HCT116 (cell line): ENCODE data around the gene TMEM252. TPM values are rescaled to one million over a fixed set of nuclear protein-coding genes. Genes with fewer than 3 reads are reported as not detected.

ENCODE experiments used
- ATAC-seq: fragments of 200-7000 bp; cut with Tn5 transposase; 2 replicates; pipeline ENCODE4 v1.9.1; 2020; ENCODE audit warnings: mild to moderate bottlenecking, moderate library complexity
- BruUV-seq: library from RNA; stranded (reverse); fragments of 400-500 nt; replicated peaks from 2 replicates; lab custom pipeline; 2021; lab: Mats Ljungman, UMichigan
- CTCF ChIA-PET: fragments of 300-600 bp; sonication (Branson Sonifier 250); formaldehyde crosslinking; loops from one replicate; lab custom pipeline; 2021; ENCODE audit warnings: antibody characterized with exemption; lab: Charles Lee
- POLR2A ChIA-PET: fragments of 300-600, 350-600 bp; sonication (Branson Sonifier 250); formaldehyde crosslinking; loops from one replicate; lab custom pipeline; 2021; ENCODE audit warnings: antibody characterized with exemption; lab: Charles Lee
- RAD21 ChIA-PET, 2 experiments: fragments of 300-600 bp; sonication (Branson Sonifier 250); formaldehyde crosslinking; loops; one replicate each; lab custom pipeline; 2023; ENCODE audit warnings: low total read pairs in 2 of 2; ENCODE audit not compliant: uncharacterized antibody in 2 of 2, unreplicated experiment in 2 of 2, low non-redundant PET in 1 of 2; lab: Charles Lee
- DNase-seq: peaks from one replicate; pipeline ENCODE4 v3.0.0-alpha.2; 2010; ENCODE audit warnings: low read depth, low spot score
- H2AFZ ChIP-seq: fragments of 200-600 bp; shearing (Covaris generic), sonication (generic); 2 replicates; pipeline ENCODE4 v1.6.1; 2017; ENCODE audit warnings: low read depth, mixed run types, mixed read lengths, antibody characterized with exemption, low read length; ENCODE audit not compliant: poor library complexity, severe bottlenecking
- H3K27ac ChIP-seq: 2 replicates; pipeline ENCODE4 v1.5.1; 2012; ENCODE audit warnings: low read depth, low read length
- H3K27me3 ChIP-seq: fragments of 200-600 bp; sonication (generic); 2 replicates; pipeline ENCODE4 v1.6.1; 2016; ENCODE audit warnings: mixed run types, low read length, mixed read lengths; ENCODE audit not compliant: insufficient read depth
- H3K36me3 ChIP-seq, 2 experiments: fragments of 200-500 bp in 1 of 2; fragments of 200-600 bp in 1 of 2; sonication (Bioruptor generic) in 1 of 2; sonication (generic) in 1 of 2; 2 replicates each; pipeline versions ENCODE4 v1.5.1 to v1.6.1; 2014 to 2016; ENCODE audit warnings: low read length in 2 of 2, inconsistent platforms in 1 of 2, mixed read lengths in 1 of 2, mixed run types in 1 of 2; ENCODE audit not compliant: insufficient read depth in 2 of 2, control insufficient read depth in 1 of 2
- H3K4me1 ChIP-seq, 2 experiments: fragments of 200-600 bp in 1 of 2; sonication (generic) in 1 of 2; 2 replicates each; pipeline versions ENCODE4 v1.5.1 to v1.6.1; 2012 to 2017; ENCODE audit warnings: low read length in 2 of 2, inconsistent platforms in 1 of 2, mild to moderate bottlenecking in 1 of 2, mixed read lengths in 1 of 2, mixed run types in 1 of 2, moderate library complexity in 1 of 2; ENCODE audit not compliant: insufficient read depth in 2 of 2, control insufficient read depth in 1 of 2
- H3K4me2 ChIP-seq: fragments of 200-600 bp; sonication (generic); 2 replicates; pipeline ENCODE4 v1.6.1; 2017; ENCODE audit warnings: mixed run types, low read length, mixed read lengths
- H3K4me3 ChIP-seq, 2 experiments: fragments of 200-600 bp in 1 of 2; sonication (generic) in 1 of 2; replicated peaks in 1 of 2; 2 replicates each; pipeline ENCODE4 v1.5.1; 2011 to 2016; ENCODE audit warnings: low read length in 2 of 2, control low read depth in 1 of 2, low read depth in 1 of 2, mild to moderate bottlenecking in 1 of 2, mixed read lengths in 1 of 2, mixed run types in 1 of 2
- H3K79me2 ChIP-seq: fragments of 200-600 bp; sonication (generic); 2 replicates; pipeline ENCODE4 v1.6.1; 2017; ENCODE audit warnings: mild to moderate bottlenecking, mixed run types, low read length, moderate library complexity, mixed read lengths; ENCODE audit not compliant: insufficient read depth
- H3K9ac ChIP-seq: fragments of 200-600 bp; sonication (generic); 2 replicates; pipeline ENCODE4 v1.6.1; 2016; ENCODE audit warnings: low read length, mixed read lengths
- H3K9me2 ChIP-seq: fragments of 200-600 bp; sonication (generic), shearing (Covaris generic); 2 replicates; pipeline ENCODE4 v1.6.1; 2017; ENCODE audit warnings: mixed run types, mild to moderate bottlenecking, moderate library complexity; ENCODE audit not compliant: insufficient read depth
- H3K9me3 ChIP-seq, 2 experiments: fragments of 200-500 bp in 1 of 2; fragments of 200-600 bp in 1 of 2; sonication (Bioruptor generic) in 1 of 2; sonication (generic) in 1 of 2; 2 replicates each; pipeline ENCODE4 v1.6.1; 2014 to 2017; ENCODE audit warnings: low read length in 2 of 2, mixed read lengths in 2 of 2, inconsistent platforms in 1 of 2, low read depth in 1 of 2, mild to moderate bottlenecking in 1 of 2, mixed run types in 1 of 2, moderate library complexity in 1 of 2; ENCODE audit not compliant: control insufficient read depth in 1 of 2, insufficient read depth in 1 of 2
- H4K20me1 ChIP-seq: fragments of 200-600 bp; sonication (generic), shearing (Covaris generic); 2 replicates; pipeline ENCODE4 v1.6.1; 2017; ENCODE audit warnings: mixed run types, mild to moderate bottlenecking, moderate library complexity; ENCODE audit not compliant: insufficient read depth
- EGR1 ChIP-seq: IDR thresholded peaks from 2 replicates; pipeline ENCODE4 v1.6.1; 2012; ENCODE audit warnings: low read depth
- ELF1 ChIP-seq: IDR thresholded peaks from 2 replicates; pipeline ENCODE4 v1.6.1; 2012; ENCODE audit warnings: low read depth, borderline replicate concordance
- EZH2 ChIP-seq: fragments of 200-600 bp; sonication (generic); IDR thresholded peaks from 2 replicates; pipeline ENCODE4 v1.6.1; 2017; ENCODE audit warnings: antibody characterized with exemption, mixed run types
- EZH2phosphoT487 ChIP-seq: fragments of 200-600 bp; IDR thresholded peaks from 2 replicates; pipeline ENCODE4 v1.6.1; 2018; ENCODE audit warnings: antibody characterized with exemption, borderline replicate concordance
- FOSL1 ChIP-seq: IDR thresholded peaks from 2 replicates; pipeline ENCODE4 v1.6.1; 2012; ENCODE audit warnings: low read depth
- JUND ChIP-seq: IDR thresholded peaks from 2 replicates; pipeline ENCODE4 v1.6.1; 2012
- POLR2A ChIP-seq: IDR thresholded peaks from 2 replicates; pipeline ENCODE4 v1.7.0; 2011; ENCODE audit warnings: borderline replicate concordance; ENCODE audit not compliant: insufficient read depth, insufficient read length; ENCODE audit errors: extremely low read depth
- POLR2AphosphoS5 ChIP-seq: IDR thresholded peaks from 2 replicates; pipeline ENCODE4 v1.6.1; 2011; ENCODE audit warnings: mild to moderate bottlenecking, low read depth, low read length, moderate library complexity
- RAD21 ChIP-seq: IDR thresholded peaks from 2 replicates; pipeline ENCODE4 v1.6.1; 2012; ENCODE audit warnings: low read depth, mild to moderate bottlenecking
- SP1 ChIP-seq: IDR thresholded peaks from 2 replicates; pipeline ENCODE4 v1.6.1; 2012; ENCODE audit warnings: low read depth
- SRF ChIP-seq: IDR thresholded peaks from 2 replicates; pipeline ENCODE4 v1.6.1; 2012; ENCODE audit warnings: low read depth
- TCF7L2 ChIP-seq: IDR thresholded peaks from 2 replicates; pipeline ENCODE4 v1.7.0; 2011; ENCODE audit warnings: borderline replicate concordance, inconsistent platforms; ENCODE audit not compliant: insufficient read depth, insufficient read length; ENCODE audit errors: extremely low read depth
- YY1 ChIP-seq: IDR thresholded peaks from 2 replicates; pipeline ENCODE4 v1.6.1; 2011; ENCODE audit warnings: low read length, low read depth, moderate library complexity, mild to moderate bottlenecking; ENCODE audit not compliant: insufficient replicate concordance; ENCODE audit errors: extremely low read depth
- ZFX ChIP-seq: fragments of 450-650 bp; IDR thresholded peaks from 2 replicates; pipeline ENCODE4 v1.6.1; 2017
- ZNF274 ChIP-seq: fragments of 200-500 bp; sonication (Bioruptor generic); IDR thresholded peaks from 2 replicates; pipeline ENCODE4 v1.6.1; 2014; ENCODE audit warnings: mild to moderate bottlenecking, low read depth, low read length, inconsistent platforms
- intact Hi-C: fragments of 100-400 bp; cut with micrococcal nuclease; formaldehyde crosslinking; loops from 2 replicates; pipeline ENCODE4 v1.10.0; 2022
- total RNA-seq: library from RNA; stranded (reverse); gene quantifications from one replicate; pipeline ENCODE4 v1.2.1, GENCODE V29; 2021; ENCODE audit not compliant: unreplicated experiment
- TF ChIP-seq, protein P1 (sequence below): IDR thresholded peaks from 2 replicates; pipeline ENCODE4 v1.6.1; 2012
- TF ChIP-seq, protein P2 (sequence below), 3 experiments: fragments of 200-600 bp in 1 of 3; sonication (generic) in 1 of 3; IDR thresholded peaks in 2 of 3; conservative IDR thresholded peaks in 1 of 3; 2 replicates each; pipeline ENCODE4 v1.5.1; 2012 to 2017; ENCODE audit warnings: low read depth in 2 of 3, low read length in 2 of 3, antibody characterized with exemption in 1 of 3, borderline replicate concordance in 1 of 3, control low read depth in 1 of 3, mild to moderate bottlenecking in 1 of 3, mixed read lengths in 1 of 3, mixed run types in 1 of 3, moderate library complexity in 1 of 3; ENCODE audit not compliant: insufficient read depth in 1 of 3
- TF ChIP-seq, protein P3 (sequence below): IDR thresholded peaks from 2 replicates; pipeline ENCODE4 v1.6.1; 2011; ENCODE audit warnings: mild to moderate bottlenecking, low read length, moderate library complexity; ENCODE audit not compliant: insufficient replicate concordance; ENCODE audit errors: extremely low read depth
- TF ChIP-seq, protein P4 (sequence below): IDR thresholded peaks from 2 replicates; pipeline ENCODE4 v1.6.1; 2012

Gene TMEM252
- total RNA-seq, 1 experiment from 2014 or later, result not detected

DNA sequence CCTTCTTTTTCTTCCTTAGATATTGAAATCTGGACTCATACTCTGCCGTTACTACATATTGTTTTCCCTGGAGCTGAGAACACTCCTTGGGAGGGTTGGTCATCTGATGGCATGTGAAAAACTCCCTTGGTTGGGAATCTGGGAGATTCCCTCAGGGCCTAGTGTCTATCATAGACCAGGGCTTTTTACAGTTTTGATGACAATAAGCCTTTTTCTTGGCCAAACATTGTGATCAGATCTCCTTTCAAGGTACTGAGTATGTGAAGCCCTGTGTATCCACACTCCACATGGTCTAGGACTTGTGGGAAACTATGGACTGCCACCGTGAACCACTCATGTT, 32.9 kb downstream of the TMEM252 start:
- DNase-seq (no peak), ATAC-seq (no peak)
- H3K36me3 ChIP-seq, result no peaks in the 10 kb centered on the region
- intact Hi-C loops, result no loop called here
- no peaks in the 10 kb centered on the region for H3K9me3 ChIP-seq
- peaks cover 12% of the 10 kb centered on the region; the same call in 1 of the 2 replicates for H3K27me3 ChIP-seq
- H3K4me2 ChIP-seq, result no peak overlapping the region
- H3K9me2 ChIP-seq, result no peaks in the 10 kb centered on the region
- H3K4me1 ChIP-seq, result no peaks in the 10 kb centered on the region
- ChIA-PET POLR2A (no interaction called here), CTCF (interaction anchor here (0.8 to 1.5 kb wide), 3 partner anchors 35 to 492 kb away, joined by 3 read pairs; no protein-coding TSS in a partner anchor), RAD21 (no interaction called here)
- no peak for TF ChIP-seq ELF1
- TF ChIP-seq JUND, result no peak
- TF ChIP-seq POLR2AphosphoS5, result no peak
- no peak for TF ChIP-seq ZNF274
- no peak for TF ChIP-seq TCF7L2
- TF ChIP-seq YY1, result no peak
- TF ChIP-seq ZFX, result no peak
- no peak for TF ChIP-seq RAD21
- no peak for TF ChIP-seq POLR2A
- TF ChIP-seq, protein P1, sequence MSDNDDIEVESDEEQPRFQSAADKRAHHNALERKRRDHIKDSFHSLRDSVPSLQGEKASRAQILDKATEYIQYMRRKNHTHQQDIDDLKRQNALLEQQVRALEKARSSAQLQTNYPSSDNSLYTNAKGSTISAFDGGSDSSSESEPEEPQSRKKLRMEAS, result no peak
- TF ChIP-seq, protein P2, sequence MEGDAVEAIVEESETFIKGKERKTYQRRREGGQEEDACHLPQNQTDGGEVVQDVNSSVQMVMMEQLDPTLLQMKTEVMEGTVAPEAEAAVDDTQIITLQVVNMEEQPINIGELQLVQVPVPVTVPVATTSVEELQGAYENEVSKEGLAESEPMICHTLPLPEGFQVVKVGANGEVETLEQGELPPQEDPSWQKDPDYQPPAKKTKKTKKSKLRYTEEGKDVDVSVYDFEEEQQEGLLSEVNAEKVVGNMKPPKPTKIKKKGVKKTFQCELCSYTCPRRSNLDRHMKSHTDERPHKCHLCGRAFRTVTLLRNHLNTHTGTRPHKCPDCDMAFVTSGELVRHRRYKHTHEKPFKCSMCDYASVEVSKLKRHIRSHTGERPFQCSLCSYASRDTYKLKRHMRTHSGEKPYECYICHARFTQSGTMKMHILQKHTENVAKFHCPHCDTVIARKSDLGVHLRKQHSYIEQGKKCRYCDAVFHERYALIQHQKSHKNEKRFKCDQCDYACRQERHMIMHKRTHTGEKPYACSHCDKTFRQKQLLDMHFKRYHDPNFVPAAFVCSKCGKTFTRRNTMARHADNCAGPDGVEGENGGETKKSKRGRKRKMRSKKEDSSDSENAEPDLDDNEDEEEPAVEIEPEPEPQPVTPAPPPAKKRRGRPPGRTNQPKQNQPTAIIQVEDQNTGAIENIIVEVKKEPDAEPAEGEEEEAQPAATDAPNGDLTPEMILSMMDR (IDR thresholded peaks at IDR 0.05 in 2 of 3, conservative IDR thresholded peaks at IDR 0.05 in 1 of 3; ENCODE audit: borderline replicate concordance in 1 of 3, insufficient read depth in 1 of 3, low read depth in 2 of 3, low read length in 2 of 3), result no peak
- no peak for TF ChIP-seq FOSL1
- no peak for TF ChIP-seq SRF
- TF ChIP-seq, protein P3, sequence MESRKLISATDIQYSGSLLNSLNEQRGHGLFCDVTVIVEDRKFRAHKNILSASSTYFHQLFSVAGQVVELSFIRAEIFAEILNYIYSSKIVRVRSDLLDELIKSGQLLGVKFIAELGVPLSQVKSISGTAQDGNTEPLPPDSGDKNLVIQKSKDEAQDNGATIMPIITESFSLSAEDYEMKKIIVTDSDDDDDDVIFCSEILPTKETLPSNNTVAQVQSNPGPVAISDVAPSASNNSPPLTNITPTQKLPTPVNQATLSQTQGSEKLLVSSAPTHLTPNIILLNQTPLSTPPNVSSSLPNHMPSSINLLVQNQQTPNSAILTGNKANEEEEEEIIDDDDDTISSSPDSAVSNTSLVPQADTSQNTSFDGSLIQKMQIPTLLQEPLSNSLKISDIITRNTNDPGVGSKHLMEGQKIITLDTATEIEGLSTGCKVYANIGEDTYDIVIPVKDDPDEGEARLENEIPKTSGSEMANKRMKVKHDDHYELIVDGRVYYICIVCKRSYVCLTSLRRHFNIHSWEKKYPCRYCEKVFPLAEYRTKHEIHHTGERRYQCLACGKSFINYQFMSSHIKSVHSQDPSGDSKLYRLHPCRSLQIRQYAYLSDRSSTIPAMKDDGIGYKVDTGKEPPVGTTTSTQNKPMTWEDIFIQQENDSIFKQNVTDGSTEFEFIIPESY, result no peak
- no peak for TF ChIP-seq SP1
- TF ChIP-seq EZH2phosphoT487, result no peak
- no peak for TF ChIP-seq EGR1
- TF ChIP-seq, protein P4, sequence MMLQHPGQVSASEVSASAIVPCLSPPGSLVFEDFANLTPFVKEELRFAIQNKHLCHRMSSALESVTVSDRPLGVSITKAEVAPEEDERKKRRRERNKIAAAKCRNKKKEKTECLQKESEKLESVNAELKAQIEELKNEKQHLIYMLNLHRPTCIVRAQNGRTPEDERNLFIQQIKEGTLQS, result no peak
- TF ChIP-seq EZH2, result no peak
- peak overlapping the region; percentile 16 for H2AFZ ChIP-seq
- no peak overlapping the region for H3K9ac ChIP-seq
- H3K4me3 ChIP-seq, result no peak overlapping the region
- H3K27ac ChIP-seq, result no peak overlapping the region
- no peaks in the 10 kb centered on the region for H3K79me2 ChIP-seq
- BruUV-seq, result no TSS peak
- H4K20me1 ChIP-seq, result no peaks in the 10 kb centered on the region
